Peyer's patch (tissue), 4 donors: ENCODE results near the gene UST.

Source experiments
- POLR2A ChIP-seq, 2 donors: fragments of 450-650 bp; IDR thresholded peaks; one replicate each; pipeline ENCODE4 v1.5.1; 2017; ENCODE audit warnings: antibody characterized with exemption in 2 of 2, mild to moderate bottlenecking in 2 of 2, moderate library complexity in 2 of 2
- TF ChIP-seq, protein P1 (sequence below), 6 experiments: fragments of 450-650 bp in 4 of 6; fragments of 200-600 bp in 2 of 6; sonication (generic) in 1 of 6; IDR thresholded peaks; one replicate each; pipeline ENCODE4 v1.5.1; 2017 to 2019; ENCODE audit warnings: antibody characterized with exemption in 6 of 6, mild to moderate bottlenecking in 3 of 6, moderate library complexity in 1 of 6

DNA sequence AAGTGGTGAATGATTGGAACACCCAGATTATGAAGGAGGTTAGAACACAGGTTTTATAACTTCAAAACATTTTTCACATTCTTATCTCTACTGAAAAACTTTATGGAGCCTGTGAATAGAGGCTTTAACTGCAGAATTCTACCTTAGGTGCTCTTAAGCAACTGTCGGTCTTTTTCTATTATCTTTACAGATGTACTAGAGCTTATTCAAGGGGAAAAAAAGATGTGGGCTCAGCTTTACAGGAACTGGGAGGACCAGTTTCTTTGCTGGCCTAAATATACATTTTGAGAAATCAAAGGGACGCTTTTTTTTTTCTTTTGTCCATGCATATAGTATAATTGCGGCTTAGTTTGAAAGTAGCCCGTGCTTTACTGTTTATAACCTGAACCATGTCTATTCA, 58.9 kb downstream of the UST start:
- TF ChIP-seq, protein P1, sequence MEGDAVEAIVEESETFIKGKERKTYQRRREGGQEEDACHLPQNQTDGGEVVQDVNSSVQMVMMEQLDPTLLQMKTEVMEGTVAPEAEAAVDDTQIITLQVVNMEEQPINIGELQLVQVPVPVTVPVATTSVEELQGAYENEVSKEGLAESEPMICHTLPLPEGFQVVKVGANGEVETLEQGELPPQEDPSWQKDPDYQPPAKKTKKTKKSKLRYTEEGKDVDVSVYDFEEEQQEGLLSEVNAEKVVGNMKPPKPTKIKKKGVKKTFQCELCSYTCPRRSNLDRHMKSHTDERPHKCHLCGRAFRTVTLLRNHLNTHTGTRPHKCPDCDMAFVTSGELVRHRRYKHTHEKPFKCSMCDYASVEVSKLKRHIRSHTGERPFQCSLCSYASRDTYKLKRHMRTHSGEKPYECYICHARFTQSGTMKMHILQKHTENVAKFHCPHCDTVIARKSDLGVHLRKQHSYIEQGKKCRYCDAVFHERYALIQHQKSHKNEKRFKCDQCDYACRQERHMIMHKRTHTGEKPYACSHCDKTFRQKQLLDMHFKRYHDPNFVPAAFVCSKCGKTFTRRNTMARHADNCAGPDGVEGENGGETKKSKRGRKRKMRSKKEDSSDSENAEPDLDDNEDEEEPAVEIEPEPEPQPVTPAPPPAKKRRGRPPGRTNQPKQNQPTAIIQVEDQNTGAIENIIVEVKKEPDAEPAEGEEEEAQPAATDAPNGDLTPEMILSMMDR (IDR thresholded peaks at IDR 0.05) = no peak
- TF ChIP-seq POLR2A (IDR thresholded peaks at IDR 0.05) = no peak
